Fibroblast of peridontal ligament (primary cell): ENCODE measurements around the gene ZNF385A.
A peak's percentile ranks its signal among the peaks of the same experiment; 100 is the strongest.
"Not testable (repeated sequence)": the region's sequence is repeated elsewhere in the genome, so short reads cannot be mapped to it uniquely, and the experiment has no call there.

Experiments used
- DNase-seq: peaks from one replicate; pipeline ENCODE4 v3.0.0-alpha.2; 2010; ENCODE audit errors: extremely low read depth

ZNF385A gene

GRCh38 chr12:54355104-54355815 lies 29.3 kb downstream of the ZNF385A start:
- DNase-seq = no peak

DNA sequence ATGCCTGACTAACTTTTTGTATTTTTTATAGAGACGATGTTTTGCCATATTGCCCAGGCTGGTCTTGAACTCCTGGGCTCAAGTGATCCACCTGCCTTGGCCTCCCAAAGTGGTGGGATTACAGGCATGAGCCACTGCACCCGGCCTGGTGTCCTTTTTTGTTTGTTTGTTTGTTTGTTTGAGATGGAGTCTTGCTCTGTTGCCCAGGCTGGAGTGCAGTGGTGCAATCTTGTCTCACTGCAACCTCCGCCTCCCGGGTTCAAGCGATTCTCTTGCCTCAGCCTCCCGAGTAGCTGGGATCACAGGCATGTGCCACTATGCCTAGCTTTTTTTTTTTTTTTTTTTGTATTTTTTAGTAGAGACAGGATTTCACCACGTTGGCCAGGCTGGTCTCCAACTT lies 30.3 kb downstream of the ZNF385A start:
- not testable (repeated sequence) for DNase-seq

- peak; percentile 59 for DNase-seq
Observed at GRCh38 chr12:54352891-54353874, 31.4 kb downstream of the ZNF385A start.

DNA sequence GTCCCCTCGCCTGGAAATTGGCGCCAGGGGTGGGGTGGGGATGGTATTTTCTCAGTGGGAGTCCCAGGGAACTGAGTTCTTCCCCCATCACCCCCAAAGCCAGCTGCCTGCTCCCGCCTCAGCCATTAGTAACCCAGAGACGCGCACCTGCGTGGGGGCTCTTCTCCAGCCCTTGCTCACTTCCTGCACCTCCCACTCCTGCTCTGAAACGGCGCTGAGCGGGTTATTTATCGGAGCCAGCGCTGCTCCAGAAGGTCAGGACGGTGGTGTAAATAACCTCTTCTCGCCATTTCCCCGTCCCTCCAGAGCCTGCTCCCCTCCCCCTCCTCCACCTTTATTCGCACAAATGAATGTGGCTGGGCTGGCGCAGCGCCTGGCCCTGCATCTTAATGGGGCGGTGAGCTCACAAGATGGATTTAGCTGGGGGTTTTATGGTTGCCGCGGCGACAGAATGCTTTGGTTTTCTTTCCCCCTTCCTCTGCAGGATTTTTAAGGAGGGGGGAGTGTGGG lies 32.5 kb downstream of the ZNF385A start:
- DNase-seq = peak; percentile 48

- DNase-seq = no peak
Observed at GRCh38 chr12:54351341-54351740, 33.2 kb downstream of the ZNF385A start.

DNA sequence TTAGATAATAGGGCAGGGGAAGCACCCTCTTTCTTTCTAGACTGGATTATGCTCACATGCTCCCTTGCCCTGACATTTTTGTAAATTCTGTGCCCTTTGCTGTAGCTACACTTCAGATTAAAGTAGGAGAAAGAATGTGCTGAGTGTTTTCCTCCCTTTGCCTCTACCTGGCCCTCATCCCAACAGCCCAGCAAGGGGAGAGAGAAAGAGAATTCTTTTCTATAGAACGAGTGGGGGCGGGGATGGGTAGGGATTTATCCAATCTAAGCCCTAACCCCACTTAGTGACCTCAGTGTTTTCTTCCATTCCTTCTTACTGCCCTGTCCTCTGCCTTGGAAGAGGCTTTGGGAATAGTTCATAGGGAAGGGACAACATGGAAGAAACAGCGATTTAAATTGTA lies 33.8 kb downstream of the ZNF385A start:
- no peak for DNase-seq

GRCh38 chr12:54349679-54350078 lies 34.9 kb downstream of the ZNF385A start:
- no peak for DNase-seq

DNA sequence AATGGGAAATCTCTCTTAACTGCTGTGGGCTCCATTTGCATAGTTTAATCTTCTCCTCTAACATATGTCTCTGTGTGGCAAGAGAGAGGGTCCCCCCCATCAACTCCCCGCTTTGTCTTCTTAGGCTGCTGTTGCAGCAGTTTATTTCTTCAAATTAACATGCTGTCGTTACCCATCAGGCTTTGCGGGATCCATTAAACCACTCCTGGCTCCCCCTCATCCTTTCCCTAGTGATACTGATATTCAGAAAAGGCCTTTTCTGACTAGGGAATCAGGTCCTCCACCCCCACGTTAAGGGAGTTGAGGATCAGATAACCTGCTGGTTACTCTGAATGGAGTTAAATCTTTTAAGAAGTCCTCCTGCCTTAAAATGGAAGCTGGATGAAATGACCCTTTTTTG lies 35.5 kb downstream of the ZNF385A start:
- DNase-seq = no peak

- DNase-seq = no peak
Observed at GRCh38 chr12:54341378-54342300, 42.9 kb downstream of the ZNF385A start.

GRCh38 chr12:54340846-54341245 lies 43.7 kb downstream of the ZNF385A start:
- DNase-seq = no peak

DNA sequence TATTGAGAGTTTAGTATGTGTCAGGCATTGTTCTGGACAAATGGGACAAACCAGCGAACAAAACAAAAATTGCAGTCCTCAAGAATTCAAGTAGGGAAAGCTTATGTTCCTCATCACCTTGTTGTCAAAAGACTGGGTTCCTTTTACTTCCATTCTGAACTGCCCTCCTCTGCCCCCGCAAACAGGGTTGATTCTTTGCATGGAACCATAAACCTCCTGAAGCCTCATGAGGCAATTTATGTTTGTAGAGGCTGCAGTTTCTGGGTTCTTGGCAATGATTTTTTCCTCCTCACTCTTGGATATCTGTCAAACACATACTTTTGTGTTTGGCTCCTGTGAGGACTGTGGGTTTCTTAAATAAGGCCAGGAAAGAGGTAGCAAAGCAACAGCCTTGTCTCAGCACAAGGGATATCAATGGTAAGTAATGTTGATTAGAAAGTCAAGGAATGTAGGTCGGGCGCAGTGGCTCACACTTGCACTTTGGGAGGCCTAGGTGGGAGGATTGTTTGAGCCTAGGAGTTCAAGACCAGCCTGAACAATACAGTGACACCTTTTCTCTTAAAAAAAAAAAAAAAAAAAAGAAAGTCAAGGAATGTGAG lies 45.7 kb downstream of the ZNF385A start:
- DNase-seq = peak; percentile 57

DNA sequence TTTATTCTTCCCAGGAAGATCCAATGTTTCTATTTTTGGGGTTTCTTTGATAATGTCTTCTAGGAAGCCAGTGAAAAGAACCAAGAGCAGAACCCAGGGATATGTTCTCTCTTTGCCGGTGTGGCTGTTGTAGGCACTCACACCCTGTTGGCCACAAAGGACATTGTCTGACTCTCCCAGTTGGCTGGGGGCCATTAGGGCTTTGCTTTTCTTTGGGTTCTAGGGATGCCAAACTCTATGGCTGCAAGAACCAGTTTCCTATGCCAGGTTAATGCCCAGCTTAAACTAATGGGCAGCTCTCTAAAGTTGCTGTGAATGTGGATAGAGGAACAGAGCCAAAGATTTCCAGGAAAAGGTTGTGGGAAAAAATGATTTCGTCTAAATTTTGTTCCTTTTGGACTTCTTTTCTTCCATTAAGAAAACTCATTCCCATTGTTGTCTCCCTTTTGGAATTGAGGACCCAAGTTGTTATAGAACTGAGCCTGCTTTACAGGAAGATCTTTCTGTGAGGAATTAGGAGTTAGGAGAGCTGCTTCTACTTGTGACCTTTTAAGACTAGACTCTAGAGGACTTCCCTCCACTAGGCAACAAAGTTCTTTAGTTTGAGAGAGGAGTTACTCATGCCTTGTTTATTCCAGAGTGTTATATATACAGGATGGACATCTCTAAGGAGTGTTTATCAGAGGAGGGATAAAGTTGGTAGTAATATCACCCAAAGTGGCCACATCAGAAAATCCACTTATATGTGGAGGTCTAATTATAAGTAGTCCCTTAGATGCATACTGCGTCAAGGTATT lies 46.5 kb downstream of the ZNF385A start:
- DNase-seq = peak; percentile 21

DNA sequence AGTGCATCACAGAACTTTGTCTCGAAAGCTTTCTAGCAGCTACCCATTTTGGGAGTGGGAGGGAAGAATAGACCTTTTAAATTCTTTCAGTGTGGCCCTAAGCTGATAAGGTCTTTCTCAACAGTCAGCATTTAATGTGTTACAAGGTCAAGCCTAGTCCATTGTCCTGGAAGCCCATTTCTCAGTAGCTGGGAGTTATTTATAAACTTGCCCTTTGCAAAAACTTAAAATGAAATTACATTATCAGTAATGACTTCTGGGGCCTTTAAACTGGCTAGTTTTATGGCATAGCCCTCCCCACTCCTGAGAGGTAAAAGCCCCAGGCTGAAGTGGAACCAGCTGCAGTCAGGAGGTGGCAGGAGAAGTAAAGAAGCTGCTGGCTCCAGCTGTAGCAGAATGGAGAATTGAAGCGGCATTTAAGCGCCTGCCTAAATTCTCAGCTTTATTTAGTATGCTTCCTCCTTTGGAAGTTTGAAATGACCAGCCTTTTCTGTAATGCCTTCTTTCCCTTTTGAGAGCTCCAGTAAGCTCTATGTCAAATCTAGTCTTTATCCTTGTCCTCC lies 47.2 kb downstream of the ZNF385A start:
- DNase-seq = peak; percentile 21

- no peak for DNase-seq
Observed at GRCh38 chr12:54333420-54334034, 51.0 kb downstream of the ZNF385A start.

DNA sequence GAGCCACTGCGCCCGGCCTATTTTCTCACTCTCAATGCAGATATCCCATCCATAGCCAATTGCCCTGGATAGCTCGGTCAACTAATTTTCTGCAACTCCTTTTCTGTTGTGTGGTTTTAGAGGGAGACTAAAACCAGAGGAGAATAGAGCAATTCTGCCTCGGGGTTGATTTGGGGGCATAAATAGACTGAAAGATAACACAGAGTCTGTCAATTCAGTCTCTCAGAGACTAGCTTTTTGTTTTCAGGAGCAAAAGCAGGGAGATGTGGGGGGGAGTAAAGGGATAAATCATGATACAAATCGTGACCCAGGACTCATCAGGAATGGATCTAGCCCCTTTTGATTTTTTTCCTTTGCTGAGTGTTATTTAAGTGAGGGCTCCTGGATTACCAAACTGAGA lies 53.1 kb downstream of the ZNF385A start:
- no peak for DNase-seq

DNA sequence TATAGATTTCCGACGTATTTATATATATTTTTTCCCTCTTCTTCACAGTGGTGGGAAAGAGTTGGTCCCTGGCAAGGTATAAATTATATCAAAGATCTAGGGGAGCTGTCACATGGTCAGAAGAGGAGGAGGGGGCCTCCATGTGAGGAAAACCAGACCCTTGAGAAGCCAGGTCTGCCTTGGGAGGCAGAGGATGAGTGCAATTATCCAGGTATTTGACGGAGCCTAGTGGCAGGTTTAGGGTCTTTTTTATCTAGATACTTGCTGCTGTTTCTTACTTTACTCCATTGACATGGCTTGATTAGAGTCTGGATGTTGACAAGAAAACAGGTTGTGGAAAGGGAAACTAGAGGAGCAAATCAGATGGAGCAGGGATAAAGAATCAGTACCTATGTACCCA lies 54.1 kb downstream of the ZNF385A start:
- DNase-seq = no peak

- no peak for DNase-seq
Observed at GRCh38 chr12:54329759-54330158, 54.8 kb downstream of the ZNF385A start.

GRCh38 chr12:54328595-54329337 lies 55.8 kb downstream of the ZNF385A start:
- no peak for DNase-seq
